HepG2 (cell line): ENCODE results near the gene ZFYVE28. TPM values are rescaled to one million over a fixed set of nuclear protein-coding genes. Genes with fewer than 3 reads are reported as not detected.
A peak's percentile ranks its signal among the peaks of the same experiment; 100 is the strongest.

Source experiments
- ATAC-seq: fragments of 200-7000 bp; cut with Tn5 transposase; 3 replicates; pipeline ENCODE4 v1.9.1; 2020; ENCODE audit warnings: mild to moderate bottlenecking, moderate library complexity
- BruUV-seq: library from RNA; stranded (reverse); fragments of 400-500 nt; replicated peaks from 2 replicates; lab custom pipeline; 2021; lab: Mats Ljungman, UMichigan
- CTCF ChIA-PET: fragments of 300-600 bp; formaldehyde crosslinking; extraction: SDS; loops from one replicate; lab custom pipeline; 2021; ENCODE audit warnings: low total read pairs, inconsistent platforms, low intra/inter-chr PET ratio; lab: Yijun Ruan, JAX
- POLR2A ChIA-PET: fragments of 350-600 bp; sonication (Branson Sonifier 250); formaldehyde crosslinking; loops from one replicate; lab custom pipeline; 2020; ENCODE audit warnings: antibody characterized with exemption, inconsistent platforms; lab: Yijun Ruan, JAX
- DNase-seq: peaks from one replicate; pipeline ENCODE4 v3.0.0-alpha.2; 2015; ENCODE audit warnings: low spot score
- FAIRE-seq: peaks from 3 replicates; lab custom pipeline; 2011; peaks lifted over from hg19 to GRCh38; lab: Jason Lieb, UNC
- H2AFZ ChIP-seq: one replicate; pipeline ENCODE4 v1.6.1; 2011; ENCODE audit warnings: low read length, inconsistent platforms
- H3K27ac ChIP-seq: fragments of 300-600 bp; 3 replicates; pipeline ENCODE4 v1.8.0; 2011; ENCODE audit warnings: mixed run types, mild to moderate bottlenecking, mixed read lengths, low read length, inconsistent platforms; ENCODE audit not compliant: insufficient read depth; ENCODE audit errors: extremely low read length
- H3K27me3 ChIP-seq, 2 experiments: fragments of 200-600 bp in 1 of 2; 2 replicates in 1 of 2; 3 replicates in 1 of 2; pipeline versions ENCODE4 v1.6.0 to v1.8.0; 2011; ENCODE audit warnings: low read length in 2 of 2, mild to moderate bottlenecking in 2 of 2, moderate library complexity in 2 of 2, inconsistent platforms in 1 of 2; ENCODE audit not compliant: insufficient read depth in 2 of 2, control insufficient read depth in 1 of 2
- H3K36me3 ChIP-seq, 2 experiments: fragments of 200-600 bp in 1 of 2; replicated peaks in 1 of 2; 2 replicates in 1 of 2; 3 replicates in 1 of 2; pipeline versions ENCODE4 v1.5.1 to v1.8.0; 2011; ENCODE audit warnings: low read length in 2 of 2, inconsistent platforms in 1 of 2; ENCODE audit not compliant: insufficient read depth in 2 of 2, control insufficient read depth in 1 of 2
- H3K4me1 ChIP-seq: 2 replicates; pipeline ENCODE4 v1.5.1; 2012; ENCODE audit warnings: low read length, inconsistent platforms; ENCODE audit not compliant: insufficient read depth
- H3K4me2 ChIP-seq: 2 replicates; pipeline ENCODE4 v1.6.0; 2011; ENCODE audit warnings: low read depth, low read length, inconsistent platforms
- H3K4me3 ChIP-seq, 3 experiments: fragments of 200-600 bp in 1 of 3; sonication (generic), shearing (Covaris generic) in 1 of 3; replicated peaks in 1 of 3; 2 replicates each; pipeline ENCODE4 v1.5.1; 2011 to 2016; ENCODE audit warnings: low read length in 3 of 3, inconsistent platforms in 2 of 3, low read depth in 2 of 3, mild to moderate bottlenecking in 2 of 3, control low read depth in 1 of 3, mixed read lengths in 1 of 3; ENCODE audit not compliant: insufficient read depth in 1 of 3
- H3K79me2 ChIP-seq: one replicate; pipeline ENCODE4 v1.6.1; 2011; ENCODE audit warnings: low read length, inconsistent platforms; ENCODE audit not compliant: insufficient read depth
- H3K9ac ChIP-seq: 2 replicates; pipeline ENCODE4 v1.6.0; 2011; ENCODE audit warnings: mild to moderate bottlenecking, low read depth, low read length, inconsistent platforms; ENCODE audit not compliant: insufficient read depth
- H3K9me3 ChIP-seq: 2 replicates; pipeline ENCODE4 v1.5.1; 2012; ENCODE audit warnings: mild to moderate bottlenecking, low read length
- H4K20me1 ChIP-seq: 2 replicates; pipeline ENCODE4 v1.6.0; 2011; ENCODE audit warnings: inconsistent platforms, mild to moderate bottlenecking, low read length, moderate library complexity; ENCODE audit not compliant: insufficient read depth
- HNRNPLL ChIP-seq: fragments of 200-400 bp; formaldehyde crosslinking; IDR thresholded peaks from 2 replicates; pipeline ENCODE4 v1.6.1; 2017; ENCODE audit warnings: mild to moderate bottlenecking, low read depth, low read length; ENCODE audit not compliant: poor library complexity, severe bottlenecking
- WGBS: methylation state at CpG from one replicate; pipeline ENCODE4 v1.1.6; 2017; ENCODE audit warnings: low lambda C conversion rate; 5-methylcytosine and 5-hydroxymethylcytosine counted together
- in situ Hi-C: cut with HindIII; loops from 2 replicates; pipeline ENCODE4 v1.10.0; 2017; ENCODE audit warnings: low pct_unique_long_range_greater_than_20kb; ENCODE audit not compliant: extremely low pct_ligation_motif_present
- intact Hi-C: fragments of 100-400 bp; cut with micrococcal nuclease; formaldehyde crosslinking; loops from one replicate; pipeline ENCODE4 v1.10.0; 2022; ENCODE audit not compliant: unreplicated experiment
- polyA plus RNA-seq, 8 experiments: library from polyadenylated mRNA; depleted of rRNA in 3 of 8; stranded (reverse) in 7 of 8; unstranded in 1 of 8; fragments of >200 nt; fragmentation: Illumina TruSeq in 4 of 8; extraction: Trizol in 4 of 8; gene quantifications; 2 replicates each; pipeline versions ENCODE4 v1.2.1 to v1.2.3, GENCODE V29; 2011 to 2016; ENCODE audit warnings: low read depth in 4 of 8, missing spikeins in 1 of 8, mixed read lengths in 1 of 8; ENCODE audit not compliant: insufficient read depth in 1 of 8
- total RNA-seq, 5 experiments: library from RNA; depleted of rRNA; stranded (reverse); fragments of >200 nt; fragmentation: Illumina TruSeq; extraction: Trizol; gene quantifications; 2 replicates each; pipeline ENCODE4 v1.2.3, GENCODE V29; 2016; ENCODE audit warnings: low read depth in 1 of 5
- TF ChIP-seq, protein P1 (sequence below): sonication (generic); formaldehyde crosslinking; IDR thresholded peaks from 2 replicates; pipeline ENCODE4 v1.5.0; 2020; ENCODE audit warnings: mild to moderate bottlenecking, missing genetic modification reagents
- TF ChIP-seq, protein P2 (sequence below): sonication (generic); formaldehyde crosslinking; IDR thresholded peaks from 2 replicates; pipeline ENCODE4 v1.5.0; 2020; ENCODE audit warnings: mild to moderate bottlenecking, missing genetic modification reagents

The ZFYVE28 gene
- total and polyA plus RNA-seq, 2 of the 13 experiments (the other 11 are each of a cell fraction or from before 2014, with no cell fraction given), result 0.12 to 0.22 TPM

DNA sequence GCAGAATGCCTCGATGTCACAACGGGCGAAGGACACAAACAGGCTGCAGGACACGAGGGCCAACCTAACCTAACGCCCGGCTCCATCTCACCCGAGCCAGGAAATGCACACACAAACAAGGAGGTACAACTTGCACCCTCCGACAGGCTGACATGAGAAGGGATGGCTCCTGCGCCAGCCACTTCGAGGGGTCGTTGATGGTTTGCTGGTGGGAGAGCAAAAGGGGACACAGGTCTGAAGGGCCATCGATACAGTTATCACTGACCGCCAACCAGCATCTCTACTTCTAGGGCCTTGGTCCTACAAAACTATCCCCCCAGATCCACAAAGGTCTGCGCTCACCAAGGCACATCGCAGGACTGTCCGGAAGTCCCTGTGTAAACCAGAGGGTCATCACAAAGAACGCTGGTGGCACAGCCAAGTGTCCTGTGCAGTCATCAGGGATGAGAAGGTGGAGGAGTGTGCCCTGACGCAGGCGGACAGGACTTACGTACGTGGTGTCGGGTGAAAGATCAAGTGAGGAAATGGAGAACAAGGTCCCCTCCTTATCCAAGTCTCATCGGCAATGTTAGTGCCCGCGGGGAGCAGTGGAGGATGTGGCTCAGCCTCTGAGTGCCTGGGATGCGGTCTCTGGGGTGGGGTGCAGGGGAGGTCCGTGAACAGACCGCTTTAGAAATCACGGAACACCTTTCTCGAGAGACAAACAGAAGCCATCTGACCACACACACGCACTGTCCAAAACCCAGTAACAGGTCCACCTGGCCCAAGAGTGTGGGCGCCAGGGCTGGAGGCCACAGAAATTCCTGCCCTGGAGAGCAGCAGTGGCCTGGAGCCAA is 163.6 kb downstream of the ZFYVE28 start:
- DNase-seq (no peak), FAIRE-seq (no peak), ATAC-seq (no peak)
- H3K9me3 ChIP-seq, result no peaks in the 10 kb centered on the region
- in situ Hi-C loops, result no loop called here
- WGBS, result 96% methylated on average over 25 of the region's 32 CpGs
- intact Hi-C loops, result no loop called here
- TF ChIP-seq, protein P1, sequence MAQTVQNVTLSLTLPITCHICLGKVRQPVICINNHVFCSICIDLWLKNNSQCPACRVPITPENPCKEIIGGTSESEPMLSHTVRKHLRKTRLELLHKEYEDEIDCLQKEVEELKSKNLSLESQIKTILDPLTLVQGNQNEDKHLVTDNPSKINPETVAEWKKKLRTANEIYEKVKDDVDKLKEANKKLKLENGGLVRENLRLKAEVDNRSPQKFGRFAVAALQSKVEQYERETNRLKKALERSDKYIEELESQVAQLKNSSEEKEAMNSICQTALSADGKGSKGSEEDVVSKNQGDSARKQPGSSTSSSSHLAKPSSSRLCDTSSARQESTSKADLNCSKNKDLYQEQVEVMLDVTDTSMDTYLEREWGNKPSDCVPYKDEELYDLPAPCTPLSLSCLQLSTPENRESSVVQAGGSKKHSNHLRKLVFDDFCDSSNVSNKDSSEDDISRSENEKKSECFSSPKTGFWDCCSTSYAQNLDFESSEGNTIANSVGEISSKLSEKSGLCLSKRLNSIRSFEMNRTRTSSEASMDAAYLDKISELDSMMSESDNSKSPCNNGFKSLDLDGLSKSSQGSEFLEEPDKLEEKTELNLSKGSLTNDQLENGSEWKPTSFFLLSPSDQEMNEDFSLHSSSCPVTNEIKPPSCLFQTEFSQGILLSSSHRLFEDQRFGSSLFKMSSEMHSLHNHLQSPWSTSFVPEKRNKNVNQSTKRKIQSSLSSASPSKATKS (CRISPR knock-in tag), result no peak
- TF ChIP-seq HNRNPLL, result peak; percentile 21
- TF ChIP-seq, protein P2, sequence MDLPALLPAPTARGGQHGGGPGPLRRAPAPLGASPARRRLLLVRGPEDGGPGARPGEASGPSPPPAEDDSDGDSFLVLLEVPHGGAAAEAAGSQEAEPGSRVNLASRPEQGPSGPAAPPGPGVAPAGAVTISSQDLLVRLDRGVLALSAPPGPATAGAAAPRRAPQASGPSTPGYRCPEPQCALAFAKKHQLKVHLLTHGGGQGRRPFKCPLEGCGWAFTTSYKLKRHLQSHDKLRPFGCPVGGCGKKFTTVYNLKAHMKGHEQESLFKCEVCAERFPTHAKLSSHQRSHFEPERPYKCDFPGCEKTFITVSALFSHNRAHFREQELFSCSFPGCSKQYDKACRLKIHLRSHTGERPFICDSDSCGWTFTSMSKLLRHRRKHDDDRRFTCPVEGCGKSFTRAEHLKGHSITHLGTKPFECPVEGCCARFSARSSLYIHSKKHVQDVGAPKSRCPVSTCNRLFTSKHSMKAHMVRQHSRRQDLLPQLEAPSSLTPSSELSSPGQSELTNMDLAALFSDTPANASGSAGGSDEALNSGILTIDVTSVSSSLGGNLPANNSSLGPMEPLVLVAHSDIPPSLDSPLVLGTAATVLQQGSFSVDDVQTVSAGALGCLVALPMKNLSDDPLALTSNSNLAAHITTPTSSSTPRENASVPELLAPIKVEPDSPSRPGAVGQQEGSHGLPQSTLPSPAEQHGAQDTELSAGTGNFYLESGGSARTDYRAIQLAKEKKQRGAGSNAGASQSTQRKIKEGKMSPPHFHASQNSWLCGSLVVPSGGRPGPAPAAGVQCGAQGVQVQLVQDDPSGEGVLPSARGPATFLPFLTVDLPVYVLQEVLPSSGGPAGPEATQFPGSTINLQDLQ, result no peak
- no peak overlapping the region for H2AFZ ChIP-seq
- POLR2A ChIA-PET, result no interaction called here
- H3K9ac ChIP-seq, result no peak overlapping the region
- no peak overlapping the region for H3K27ac ChIP-seq
- no TSS peak for BruUV-seq
- H3K4me1 ChIP-seq, result peaks cover 7% of the 10 kb centered on the region
- no peaks in the 10 kb centered on the region for H4K20me1 ChIP-seq
- H3K27me3 ChIP-seq, result no peaks in the 10 kb centered on the region
- H3K4me3 ChIP-seq, result no peak overlapping the region
- no peaks in the 10 kb centered on the region for H3K79me2 ChIP-seq
- no peak overlapping the region for H3K4me2 ChIP-seq
- CTCF ChIA-PET, result no interaction called here
- peaks cover 9 to 16% of the 10 kb centered on the region in 2 experiments; a peak in 4 of 5 replicates for H3K36me3 ChIP-seq
